GM10266 (cell line): ENCODE results near the gene MPRIP.

Experiments used
- DNase-seq: peaks from one replicate; pipeline ENCODE4 v3.0.0; 2012; ENCODE audit errors: extremely low spot score
- TF ChIP-seq, protein P1 (sequence below): IDR thresholded peaks from 2 replicates; pipeline ENCODE4 v1.5.1; 2012; ENCODE audit warnings: mild to moderate bottlenecking, low read depth; ENCODE audit not compliant: control insufficient read depth, insufficient read depth; ENCODE audit errors: missing control alignments

Gene MPRIP

DNA sequence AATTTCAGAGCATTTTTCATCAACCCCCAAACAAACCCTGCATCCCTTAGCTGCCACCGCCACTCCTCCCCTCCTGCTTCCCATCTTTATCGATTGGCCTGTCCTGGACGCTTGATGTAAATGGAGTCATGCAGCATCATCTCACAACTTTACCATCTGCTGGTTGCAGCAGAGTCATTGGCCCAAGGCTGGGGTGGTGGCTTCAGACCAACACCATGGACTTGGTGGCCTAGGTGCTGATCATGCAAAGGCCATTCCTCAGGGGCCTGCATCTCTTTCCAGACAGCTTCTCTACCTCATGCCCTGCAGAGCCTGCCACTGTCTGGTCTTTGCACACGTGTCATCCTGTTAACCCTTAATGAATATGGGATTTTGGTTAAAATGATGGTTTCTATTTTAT lies 73.4 kb downstream of the MPRIP start:
- TF ChIP-seq, protein P1, sequence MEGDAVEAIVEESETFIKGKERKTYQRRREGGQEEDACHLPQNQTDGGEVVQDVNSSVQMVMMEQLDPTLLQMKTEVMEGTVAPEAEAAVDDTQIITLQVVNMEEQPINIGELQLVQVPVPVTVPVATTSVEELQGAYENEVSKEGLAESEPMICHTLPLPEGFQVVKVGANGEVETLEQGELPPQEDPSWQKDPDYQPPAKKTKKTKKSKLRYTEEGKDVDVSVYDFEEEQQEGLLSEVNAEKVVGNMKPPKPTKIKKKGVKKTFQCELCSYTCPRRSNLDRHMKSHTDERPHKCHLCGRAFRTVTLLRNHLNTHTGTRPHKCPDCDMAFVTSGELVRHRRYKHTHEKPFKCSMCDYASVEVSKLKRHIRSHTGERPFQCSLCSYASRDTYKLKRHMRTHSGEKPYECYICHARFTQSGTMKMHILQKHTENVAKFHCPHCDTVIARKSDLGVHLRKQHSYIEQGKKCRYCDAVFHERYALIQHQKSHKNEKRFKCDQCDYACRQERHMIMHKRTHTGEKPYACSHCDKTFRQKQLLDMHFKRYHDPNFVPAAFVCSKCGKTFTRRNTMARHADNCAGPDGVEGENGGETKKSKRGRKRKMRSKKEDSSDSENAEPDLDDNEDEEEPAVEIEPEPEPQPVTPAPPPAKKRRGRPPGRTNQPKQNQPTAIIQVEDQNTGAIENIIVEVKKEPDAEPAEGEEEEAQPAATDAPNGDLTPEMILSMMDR, result no peak
- no peak for DNase-seq

DNA sequence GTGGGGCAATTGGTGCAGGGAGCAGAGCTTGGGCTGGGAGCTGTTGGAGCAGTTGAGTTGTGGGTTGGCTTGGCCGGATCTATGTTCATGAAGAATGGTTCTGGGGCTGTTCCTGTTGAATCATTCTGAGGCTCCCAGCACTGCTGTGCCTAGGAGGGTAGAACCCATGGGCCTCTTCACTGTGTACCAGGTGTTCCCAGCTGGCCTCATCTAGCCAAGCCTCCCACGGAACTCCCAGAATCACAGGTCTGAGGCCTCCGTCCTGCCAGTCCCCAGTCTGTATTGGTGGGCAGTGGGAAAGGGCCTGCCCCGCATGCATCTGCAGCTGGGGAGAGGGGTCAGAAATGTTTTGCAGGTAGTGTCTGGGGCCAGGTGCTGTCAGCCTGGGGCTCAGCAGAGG lies 74.1 kb downstream of the MPRIP start:
- TF ChIP-seq, protein P1, result no peak
- DNase-seq, result no peak

DNA sequence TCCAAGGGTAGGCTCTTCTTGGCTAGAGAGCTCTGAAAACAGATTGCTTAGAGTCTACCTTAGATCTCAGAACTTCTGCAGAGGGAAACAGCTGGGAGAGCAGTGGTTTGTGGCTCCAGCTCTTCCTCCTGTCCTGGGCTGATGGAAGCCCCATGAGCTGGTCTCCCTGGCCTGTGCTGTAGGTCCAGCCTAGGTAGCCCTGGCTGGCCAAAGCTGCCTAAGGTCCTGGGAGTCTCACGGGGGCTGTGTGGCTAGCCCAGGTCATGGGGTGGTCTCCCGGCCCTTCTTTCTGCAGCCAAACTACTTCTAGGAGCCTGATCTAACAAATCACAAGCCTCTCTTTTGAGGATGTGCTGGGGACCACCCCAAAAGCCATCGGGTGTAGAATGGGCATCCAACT lies 75.7 kb downstream of the MPRIP start:
- TF ChIP-seq, protein P1, result no peak
- no peak for DNase-seq

DNA sequence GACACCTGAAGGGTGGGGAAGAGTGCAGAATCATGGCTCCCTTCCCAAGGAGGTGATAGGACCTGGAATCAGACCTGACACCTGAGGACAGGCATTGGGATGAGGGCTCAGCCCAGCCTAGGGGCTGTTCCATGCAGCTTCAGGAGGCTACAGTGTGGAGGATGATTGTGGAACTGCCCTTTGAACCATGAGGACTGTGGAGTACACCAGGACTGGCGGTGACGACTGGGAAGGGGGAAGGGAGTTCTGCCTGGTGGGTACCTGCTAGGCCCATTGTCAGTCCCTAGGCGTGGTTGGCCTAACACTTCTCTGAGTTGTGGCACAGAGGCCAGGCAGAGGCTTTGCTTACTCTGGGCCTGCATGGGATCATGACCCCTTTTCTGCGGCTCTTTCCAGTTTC lies 76.1 kb downstream of the MPRIP start:
- no peak for DNase-seq
- TF ChIP-seq, protein P1, result no peak

DNA sequence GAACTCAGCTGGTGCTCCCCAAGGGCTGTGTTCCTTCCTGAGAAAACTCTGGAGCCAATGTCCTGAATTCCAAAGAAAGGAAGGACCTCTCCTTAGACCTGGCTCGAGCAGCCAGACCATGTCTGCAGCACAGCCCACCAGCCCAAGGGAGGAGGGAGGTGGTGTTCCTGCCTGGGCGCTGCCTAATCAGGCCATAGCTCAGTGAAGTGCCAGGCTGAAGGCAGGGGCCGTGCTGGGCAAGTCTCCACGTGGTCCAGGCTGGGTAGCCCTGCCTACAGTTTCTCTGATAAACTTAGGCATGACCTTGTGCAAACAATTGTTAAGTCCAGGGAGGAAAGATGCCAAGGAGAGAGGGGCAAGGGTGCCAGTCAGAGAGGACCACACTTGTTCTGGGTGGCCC lies 76.8 kb downstream of the MPRIP start:
- TF ChIP-seq, protein P1, result no peak
- no peak for DNase-seq

DNA sequence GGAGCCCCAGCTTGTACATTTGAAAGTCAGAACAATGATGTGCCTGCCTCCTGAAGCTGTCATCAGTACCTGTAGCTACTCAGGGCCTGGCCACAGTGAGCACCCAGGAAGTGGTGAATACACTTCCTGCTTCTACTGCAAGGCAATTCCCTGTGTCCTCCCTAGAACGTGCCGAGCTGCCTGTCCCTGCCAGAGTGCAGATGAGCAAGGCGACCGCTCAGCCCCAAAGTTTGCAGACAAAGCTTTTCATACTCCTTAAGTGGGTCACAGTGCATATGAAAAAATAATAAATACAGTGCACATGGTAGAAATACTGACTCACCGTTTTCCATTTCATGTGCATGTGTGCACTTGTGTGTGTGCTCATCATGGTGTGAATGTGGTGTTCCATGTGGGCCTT lies 77.3 kb downstream of the MPRIP start:
- DNase-seq, result peak; percentile 32
- TF ChIP-seq, protein P1, result no peak

DNA sequence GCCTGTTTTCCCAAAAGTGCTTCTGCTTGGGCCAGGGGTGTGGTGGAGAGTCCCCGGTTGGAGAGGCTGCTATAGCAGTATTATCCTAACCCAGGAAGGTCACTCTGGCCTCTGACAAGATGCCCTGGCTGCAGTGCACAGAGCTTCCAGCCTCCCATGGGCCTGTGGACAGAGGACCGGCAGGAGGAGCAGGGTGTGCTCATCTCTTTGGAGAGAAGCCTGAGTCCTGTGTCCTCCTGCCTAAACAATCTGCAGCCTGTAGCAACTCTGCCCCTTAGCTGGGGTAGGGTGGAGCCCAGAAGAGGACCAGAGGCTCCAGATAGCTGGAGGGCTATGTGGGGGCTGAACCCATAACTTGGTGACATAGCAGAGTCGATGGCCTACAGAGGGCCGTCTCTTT lies 78.0 kb downstream of the MPRIP start:
- TF ChIP-seq, protein P1, result no peak
- no peak for DNase-seq
